Stromal cell of bone marrow (primary cell): ENCODE measurements around the gene TMEM42.

Source experiments
- DNase-seq: peaks from one replicate; pipeline ENCODE4 v3.0.0-alpha.2; 2012; ENCODE audit warnings: low read depth

TMEM42 gene

DNA sequence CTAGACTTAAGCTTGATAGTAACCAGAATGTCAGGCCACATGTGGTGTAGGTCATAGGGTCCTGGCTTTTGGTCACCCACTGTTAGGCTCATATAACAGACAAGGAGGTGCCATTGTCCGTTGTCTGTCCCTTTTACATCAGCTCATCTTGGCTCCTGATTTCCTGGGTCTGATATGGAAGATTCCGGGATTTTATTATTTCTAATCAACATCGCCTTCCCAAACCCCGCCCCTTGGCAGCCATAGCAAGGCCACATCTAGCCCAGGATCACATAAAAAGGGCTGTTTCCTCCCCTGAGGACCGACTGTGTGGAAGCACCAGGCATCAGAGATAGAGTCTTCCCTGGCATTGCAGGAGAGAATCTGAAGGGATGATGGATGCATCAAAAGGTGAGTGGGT, 12.6 kb downstream of the TMEM42 start, which contains the start of gene TGM4:
Gene TGM4, plus strand, starts transcription at position 301 of the 400 bp plus-strand sequence. Its CDS starts 71 bp downstream, at position 372.
- DNase-seq: no peak

GRCh38 chr3:44875596-44875995, 13.9 kb downstream of the TMEM42 start:
- no peak for DNase-seq

DNA sequence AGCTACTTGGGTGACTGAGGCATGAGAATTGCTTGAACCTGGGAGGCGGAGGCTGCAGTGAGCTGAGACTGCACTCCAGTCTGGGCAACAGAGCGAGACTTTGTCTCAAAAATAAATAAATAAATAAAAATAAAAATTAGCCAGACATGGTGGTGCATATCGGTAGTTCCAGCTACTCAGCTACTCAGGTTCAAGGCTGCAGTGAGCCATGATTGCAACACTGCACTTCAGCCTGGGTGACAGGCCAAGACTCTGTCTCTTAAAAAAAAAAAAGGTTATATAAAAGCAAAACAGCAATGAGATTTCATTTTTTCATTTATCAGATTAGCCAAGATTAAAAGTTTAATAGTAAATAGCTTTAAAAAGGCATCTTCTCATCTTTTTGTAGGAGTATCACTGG, 15.6 kb downstream of the TMEM42 start:
- no peak for DNase-seq

- DNase-seq: no peak
Measured at GRCh38 chr3:44880284-44880683, 18.6 kb downstream of the TMEM42 start.

DNA sequence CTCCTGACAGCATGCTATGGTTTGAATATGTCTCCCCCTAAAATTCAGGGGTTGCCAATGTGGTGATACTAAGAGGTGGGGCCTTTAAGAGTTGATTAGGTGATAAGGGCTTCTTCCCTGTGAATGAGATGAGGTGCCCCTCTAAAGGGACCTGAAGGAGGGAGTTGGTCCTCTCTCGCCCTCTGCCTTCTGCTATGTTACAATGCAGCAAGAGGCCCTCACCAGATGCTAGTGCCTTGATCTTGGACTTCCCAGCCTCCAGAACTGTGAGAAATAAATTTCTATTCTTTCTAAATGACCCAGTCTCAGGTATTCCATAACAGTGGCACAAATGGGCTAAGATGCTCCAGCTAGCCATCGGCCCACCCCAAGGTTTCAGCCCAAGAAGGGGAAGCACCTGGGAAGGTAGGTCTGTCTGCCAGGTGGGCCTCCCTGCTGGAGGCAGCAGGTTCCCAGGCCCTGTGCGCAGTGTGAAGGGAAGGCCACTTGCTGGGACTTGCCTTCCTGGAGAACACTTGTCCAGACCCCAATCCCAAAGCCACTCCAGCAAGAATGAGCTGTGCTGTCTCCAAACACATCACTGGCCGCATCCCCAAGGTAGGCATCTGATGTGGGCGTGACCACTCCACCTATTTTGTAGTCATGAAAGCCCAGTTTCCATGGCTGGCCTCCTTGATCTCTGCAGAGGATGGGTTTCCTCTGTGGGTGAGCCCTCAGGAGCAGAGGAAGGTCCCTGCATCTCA, 21.7 kb downstream of the TMEM42 start:
- no peak for DNase-seq

DNA sequence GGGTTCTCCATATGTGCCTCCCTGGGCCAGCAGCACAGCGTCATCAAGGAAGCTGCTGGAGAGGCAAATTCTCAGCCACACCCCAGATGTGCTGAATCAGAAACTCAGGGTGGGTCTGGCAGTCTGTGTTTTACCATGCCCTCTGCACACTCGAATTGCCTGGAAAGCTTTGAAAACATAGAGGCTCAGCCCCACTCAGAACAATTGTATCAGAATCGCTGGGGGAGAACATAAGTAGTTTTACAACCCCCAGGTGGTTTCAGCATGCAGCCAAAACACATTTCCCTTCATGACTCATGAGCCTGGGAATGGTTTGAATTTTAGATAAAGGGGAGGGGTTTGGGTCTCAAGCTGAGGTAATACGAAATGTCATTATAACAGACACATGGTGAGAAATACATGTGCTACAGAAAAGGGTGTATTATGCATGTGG, 22.3 kb downstream of the TMEM42 start:
- peak; percentile 94 for DNase-seq

DNA sequence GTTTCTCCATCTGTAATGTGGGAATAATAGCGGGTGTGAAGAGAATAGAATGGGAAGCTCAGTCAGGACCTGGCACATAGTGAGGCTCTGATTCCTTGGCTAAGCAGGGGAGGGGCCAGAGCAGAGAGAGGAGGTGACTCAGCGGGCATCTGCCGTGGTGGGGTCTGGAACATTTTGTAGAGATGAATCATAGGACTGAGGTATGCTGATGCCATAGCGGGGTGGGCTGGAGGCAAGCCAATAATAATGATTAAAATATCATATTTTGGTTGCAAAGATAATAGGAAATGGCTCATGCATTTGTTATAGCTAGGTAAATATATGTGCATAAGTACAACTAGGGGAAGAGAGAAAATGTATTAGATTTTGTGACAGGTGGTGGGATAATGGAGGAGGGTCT, 23.9 kb downstream of the TMEM42 start:
- peak; percentile 80 for DNase-seq

- no peak for DNase-seq
Measured at GRCh38 chr3:44886561-44886960, 24.8 kb downstream of the TMEM42 start.

- no peak for DNase-seq
Measured at GRCh38 chr3:44887101-44887500, 25.4 kb downstream of the TMEM42 start.

DNA sequence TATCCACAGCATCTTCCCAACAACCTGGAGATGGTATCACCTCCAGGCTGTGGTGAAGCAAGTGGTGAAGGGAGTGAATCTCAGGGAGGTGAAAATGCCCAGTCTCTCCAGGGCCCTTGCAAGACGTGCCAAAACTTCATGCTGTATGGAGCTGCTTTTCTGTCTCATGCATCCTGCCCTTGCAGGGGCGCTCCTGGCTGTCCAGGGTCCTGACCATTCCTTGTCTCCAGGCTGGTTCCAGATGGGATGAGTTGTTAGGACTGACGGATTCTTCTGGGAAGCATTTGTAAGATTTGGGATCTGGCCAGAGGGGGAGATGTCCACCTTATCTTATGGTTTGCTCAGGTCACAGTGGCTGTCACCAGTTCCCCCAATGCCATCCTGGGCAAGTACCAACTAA, 28.5 kb downstream of the TMEM42 start:
- DNase-seq: no peak

DNA sequence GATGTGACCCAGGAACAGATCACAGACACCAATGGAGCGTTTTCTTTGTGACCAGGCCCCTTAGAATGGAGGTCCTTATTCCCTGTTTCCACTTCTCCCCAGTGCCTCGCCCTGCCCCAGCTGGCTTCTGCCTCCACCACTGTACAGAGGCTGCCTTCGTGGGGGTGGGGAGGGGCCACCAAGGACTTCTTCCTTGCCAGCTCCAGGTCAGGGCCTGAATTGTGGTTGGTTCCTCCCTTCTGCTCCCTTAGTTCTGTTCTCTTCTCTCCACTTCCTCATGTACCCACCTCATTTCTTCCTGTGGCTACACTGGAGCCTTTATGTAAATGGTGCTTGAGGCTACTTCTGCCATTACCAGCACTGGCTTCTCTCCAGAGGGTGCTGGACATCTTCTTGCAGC, 29.1 kb downstream of the TMEM42 start:
- no peak for DNase-seq

DNA sequence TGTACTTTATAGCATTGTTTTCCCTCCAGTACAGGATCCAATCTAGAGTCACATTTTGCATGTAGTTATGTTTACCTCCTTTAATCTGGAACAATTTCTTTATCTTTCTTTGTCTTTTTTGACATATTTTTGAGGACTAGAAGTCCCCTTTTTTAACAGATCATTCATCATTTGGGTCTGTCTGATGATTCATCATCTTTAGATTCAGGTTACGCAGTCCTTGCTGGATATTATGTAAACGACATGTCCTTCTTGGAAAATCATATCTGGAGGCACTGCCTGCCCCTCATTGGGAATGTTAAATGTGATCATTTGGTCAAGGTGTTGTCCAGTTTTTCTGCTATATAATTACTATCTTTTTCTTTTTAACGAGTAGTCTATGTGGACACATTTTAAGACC, 31.0 kb downstream of the TMEM42 start:
- DNase-seq: no peak

DNA sequence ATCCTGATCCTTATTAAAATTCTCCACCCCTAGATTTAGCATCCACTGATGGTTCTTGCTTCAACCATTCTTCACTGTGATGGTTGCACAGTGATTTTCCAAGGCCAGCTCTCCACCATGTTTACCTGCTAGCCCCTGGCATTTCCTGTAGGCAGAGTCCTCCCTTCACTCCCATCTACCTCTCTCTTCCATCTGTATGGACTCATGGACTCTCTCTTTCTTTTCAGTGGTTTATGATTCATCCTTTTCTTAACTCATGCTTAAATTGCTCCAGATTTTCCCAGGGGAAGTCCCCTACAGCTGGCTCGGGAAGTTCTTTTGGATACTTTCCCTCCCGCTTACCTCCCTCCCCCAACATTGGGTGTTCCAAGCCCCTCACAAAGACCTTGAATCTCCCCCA, 31.4 kb downstream of the TMEM42 start:
- DNase-seq: peak; percentile 58

DNA sequence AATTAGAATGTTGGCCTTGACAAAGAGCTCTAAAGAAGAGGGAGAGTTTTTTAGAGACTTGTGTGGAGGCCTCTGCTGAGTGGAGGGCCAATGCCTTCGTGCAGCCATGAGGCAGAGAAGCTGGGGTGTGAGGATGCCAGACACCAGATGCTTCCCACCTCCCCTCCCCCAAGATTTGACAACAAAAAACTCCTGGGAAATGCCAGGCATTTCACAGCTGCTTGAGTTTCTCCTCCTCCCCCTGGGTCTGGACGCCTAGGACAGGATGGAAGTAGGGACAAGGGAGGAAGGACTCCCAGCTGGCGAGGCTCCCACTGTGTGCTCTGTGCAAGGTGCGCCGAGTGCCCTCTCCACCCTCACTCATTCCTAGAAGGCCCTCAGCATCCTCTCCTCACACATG, 32.8 kb downstream of the TMEM42 start:
- DNase-seq: no peak

GRCh38 chr3:44896440-44896839, 34.7 kb downstream of the TMEM42 start:
- DNase-seq: no peak

- no peak for DNase-seq
Measured at GRCh38 chr3:44899683-44900367, 38.1 kb downstream of the TMEM42 start.

GRCh38 chr3:44902628-44903027, 40.9 kb downstream of the TMEM42 start:
- DNase-seq: no peak

DNA sequence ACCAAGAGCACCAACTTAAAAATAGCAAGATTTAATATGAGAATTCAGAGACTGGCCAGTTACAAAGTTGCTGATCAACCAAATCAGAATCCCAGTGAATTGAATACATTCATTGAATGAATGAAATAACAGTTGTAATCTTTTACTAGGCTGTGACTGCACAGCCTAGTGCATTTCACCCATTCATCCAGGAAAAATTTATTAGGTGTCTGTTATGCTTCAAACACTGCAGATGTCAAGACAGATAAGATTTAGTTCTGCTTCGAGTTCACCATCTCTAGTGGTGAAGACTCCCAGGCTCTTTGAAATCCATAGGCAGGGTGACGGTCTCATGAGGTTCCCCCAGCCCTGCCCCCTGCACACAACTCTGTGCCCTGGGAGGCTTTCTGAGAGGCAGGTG, 41.6 kb downstream of the TMEM42 start:
- no peak for DNase-seq

DNA sequence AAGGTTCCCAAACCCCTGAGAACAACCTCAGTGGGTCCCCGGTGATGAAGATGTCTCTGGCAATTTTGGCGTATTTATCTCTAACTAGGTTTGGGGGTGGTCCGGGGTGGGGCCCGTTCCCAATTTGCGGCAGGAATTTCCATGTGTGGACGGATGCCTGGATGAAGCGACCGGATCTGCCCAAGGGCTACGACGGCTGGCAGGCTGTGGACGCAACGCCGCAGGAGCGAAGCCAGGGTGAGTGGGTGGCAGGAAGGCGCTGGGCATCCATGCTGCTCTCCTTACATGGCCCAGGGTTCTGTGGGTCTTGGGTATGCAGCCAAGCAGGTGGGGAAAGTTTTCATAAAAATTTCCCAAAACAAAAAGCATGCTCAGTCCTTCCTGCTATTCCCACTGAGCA, 42.0 kb downstream of the TMEM42 start:
- no peak for DNase-seq

DNA sequence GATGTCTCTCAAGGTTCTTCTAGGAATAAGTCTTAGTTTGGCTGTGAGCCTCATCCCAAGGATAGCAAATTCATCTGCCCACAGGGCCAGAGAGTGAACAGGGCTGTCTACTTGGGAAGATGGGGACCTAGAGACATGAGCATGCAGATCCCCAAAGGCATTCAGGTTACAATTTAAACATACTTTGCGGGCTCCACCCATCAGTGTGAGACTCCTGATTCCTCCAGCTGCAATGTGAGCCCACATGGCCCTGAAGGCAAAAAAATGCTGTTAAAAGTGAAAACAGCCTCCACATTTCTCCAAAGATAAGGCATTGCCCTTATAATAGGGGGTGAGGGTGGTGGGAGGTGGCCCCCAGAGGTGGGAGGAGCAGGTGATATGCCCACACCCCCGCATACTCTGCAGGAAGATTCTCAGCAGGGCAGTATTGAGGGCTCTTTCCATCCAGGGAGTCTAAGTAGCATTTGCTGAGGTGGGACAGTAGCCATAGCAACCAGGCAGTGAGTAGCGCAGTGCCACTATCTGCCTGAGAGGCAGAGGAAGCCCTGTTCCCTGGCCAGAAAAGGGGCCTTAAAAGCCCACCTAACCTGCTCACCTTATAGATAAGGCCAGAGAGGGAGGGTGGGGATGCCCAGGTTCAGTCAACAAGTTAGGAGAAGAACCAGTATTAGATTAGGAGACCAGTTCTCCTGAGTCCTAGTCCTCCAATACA, 43.9 kb downstream of the TMEM42 start:
- no peak for DNase-seq

- no peak for DNase-seq
Measured at GRCh38 chr3:44906997-44907396, 45.3 kb downstream of the TMEM42 start.

- no peak for DNase-seq
Measured at GRCh38 chr3:44907612-44908011, 45.9 kb downstream of the TMEM42 start.

DNA sequence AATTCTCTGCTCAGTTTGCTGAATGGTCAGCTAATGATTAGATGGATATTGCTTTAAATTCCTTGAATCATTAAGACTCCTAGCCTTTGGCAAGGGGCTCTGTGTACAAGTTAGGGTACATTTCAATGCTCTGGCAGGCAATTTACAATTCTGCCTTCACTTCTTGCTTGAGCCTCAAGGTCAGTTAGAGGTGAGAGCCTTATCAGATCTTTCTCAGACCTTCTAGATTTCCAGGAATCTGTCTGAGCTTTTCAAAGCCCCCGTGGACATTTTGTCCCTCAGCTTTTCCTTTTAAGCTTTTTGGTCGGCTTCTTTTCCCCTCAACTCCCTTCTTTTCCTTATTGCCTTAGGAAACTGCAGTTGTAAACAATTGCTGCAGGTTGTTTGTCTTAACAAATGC, 47.4 kb downstream of the TMEM42 start:
- DNase-seq: no peak
